IMR-90 (cell line): ENCODE results near the gene G6PC2. TPM values are rescaled to one million over a fixed set of nuclear protein-coding genes. Genes with fewer than 3 reads are reported as not detected.

Experiments
- ATAC-seq: fragments of 200-7000 bp; cut with Tn5 transposase; 2 replicates; pipeline ENCODE4 v1.9.1; 2020; ENCODE audit warnings: low read depth, mild to moderate bottlenecking, moderate library complexity
- BruUV-seq: library from RNA; stranded (reverse); fragments of 400-500 nt; replicated peaks from 2 replicates; lab custom pipeline; 2021; lab: Mats Ljungman, UMichigan
- CTCF ChIA-PET: fragments of 300-600 bp; formaldehyde crosslinking; extraction: SDS; loops from one replicate; lab custom pipeline; 2021; ENCODE audit warnings: antibody characterized with exemption; lab: Yijun Ruan, JAX
- POLR2A ChIA-PET: fragments of 300-600 bp; sonication (Branson Sonifier 250); formaldehyde crosslinking; loops from one replicate; lab custom pipeline; 2022; ENCODE audit warnings: antibody characterized with exemption; ENCODE audit not compliant: unreplicated experiment; lab: Charles Lee
- DNase-seq: peaks from one replicate; pipeline ENCODE4 v3.0.0; 2013
- H2AFZ ChIP-seq: replicated peaks from 2 replicates; pipeline ENCODE3; 2013; ENCODE audit warnings: low read length, mild to moderate bottlenecking; ENCODE audit not compliant: poor library complexity
- H2AK5ac ChIP-seq: 2 replicates; pipeline ENCODE4 v1.6.1; 2013; ENCODE audit warnings: low read depth, low read length, inconsistent platforms
- H2AK9ac ChIP-seq: replicated peaks from 2 replicates; pipeline ENCODE3; 2013; ENCODE audit warnings: mild to moderate bottlenecking, low read depth, low read length, moderate library complexity; ENCODE audit not compliant: poor library complexity
- H2BK120ac ChIP-seq: 2 replicates; pipeline ENCODE4 v1.6.1; 2013; ENCODE audit warnings: low read depth, low read length, inconsistent platforms
- H2BK15ac ChIP-seq: 3 replicates; pipeline ENCODE4 v1.6.1; 2013; ENCODE audit warnings: low read depth, low read length, inconsistent platforms
- H2BK20ac ChIP-seq: 2 replicates; pipeline ENCODE4 v1.6.1; 2013; ENCODE audit warnings: low read depth, mild to moderate bottlenecking, inconsistent platforms, low read length, moderate library complexity
- H2BK5ac ChIP-seq: 2 replicates; pipeline ENCODE4 v1.6.1; 2013; ENCODE audit warnings: mild to moderate bottlenecking, low read depth, low read length, inconsistent platforms; ENCODE audit not compliant: poor library complexity, severe bottlenecking
- H3K14ac ChIP-seq: replicated peaks from 2 replicates; pipeline ENCODE4 v1.6.1; 2013; ENCODE audit warnings: low read depth, low read length, inconsistent platforms
- H3K18ac ChIP-seq: 2 replicates; pipeline ENCODE4 v1.6.1; 2013; ENCODE audit warnings: low read depth, low read length, control low read depth
- H3K23ac ChIP-seq: 2 replicates; pipeline ENCODE4 v1.6.1; 2013; ENCODE audit warnings: low read depth, low read length, inconsistent platforms
- H3K27ac ChIP-seq: 2 replicates; pipeline ENCODE4 v1.5.1; 2013; ENCODE audit warnings: mild to moderate bottlenecking, control low read depth, low read length; ENCODE audit not compliant: insufficient read depth
- H3K27me3 ChIP-seq: 2 replicates; pipeline ENCODE4 v1.6.1; 2013; ENCODE audit warnings: low read length; ENCODE audit not compliant: control insufficient read depth, insufficient read depth
- H3K36me3 ChIP-seq: 2 replicates; pipeline ENCODE4 v1.6.1; 2013; ENCODE audit warnings: low read length, mixed read lengths; ENCODE audit not compliant: control insufficient read depth, insufficient read depth
- H3K4ac ChIP-seq: 2 replicates; pipeline ENCODE4 v1.6.1; 2013; ENCODE audit warnings: low read depth, low read length, inconsistent platforms
- H3K4me1 ChIP-seq: 2 replicates; pipeline ENCODE4 v1.6.1; 2013; ENCODE audit warnings: low read length, mixed read lengths; ENCODE audit not compliant: control insufficient read depth, insufficient read depth
- H3K4me2 ChIP-seq: 2 replicates; pipeline ENCODE4 v1.6.1; 2013; ENCODE audit warnings: low read depth, mild to moderate bottlenecking, control low read depth, low read length, moderate library complexity
- H3K4me3 ChIP-seq: 2 replicates; pipeline ENCODE4 v1.5.1; 2013; ENCODE audit warnings: low read depth, mild to moderate bottlenecking, control low read depth, low read length, moderate library complexity; ENCODE audit not compliant: insufficient read depth
- H3K56ac ChIP-seq: 2 replicates; pipeline ENCODE4 v1.6.1; 2013; ENCODE audit warnings: low read length, inconsistent platforms; ENCODE audit not compliant: insufficient read depth; ENCODE audit errors: extremely low read depth
- H3K79me1 ChIP-seq, 2 experiments: 2 replicates each; pipeline ENCODE4 v1.6.1; 2013; ENCODE audit warnings: low read length in 2 of 2, inconsistent platforms in 1 of 2, low read depth in 1 of 2
- H3K9ac ChIP-seq: 2 replicates; pipeline ENCODE4 v1.6.1; 2013; ENCODE audit warnings: low read depth, low read length, control low read depth
- H3K9me1 ChIP-seq: 2 replicates; pipeline ENCODE4 v1.6.1; 2013; ENCODE audit warnings: low read length, inconsistent platforms; ENCODE audit not compliant: insufficient read depth
- H3K9me3 ChIP-seq: 2 replicates; pipeline ENCODE4 v1.6.1; 2013; ENCODE audit warnings: low read length; ENCODE audit not compliant: control insufficient read depth, insufficient read depth
- H4K20me1 ChIP-seq: 2 replicates; pipeline ENCODE4 v1.6.1; 2013; ENCODE audit warnings: low read length, inconsistent platforms; ENCODE audit not compliant: insufficient read depth
- H4K5ac ChIP-seq: 2 replicates; pipeline ENCODE4 v1.6.1; 2013; ENCODE audit warnings: mild to moderate bottlenecking, low read depth, low read length, control low read depth
- H4K8ac ChIP-seq, 2 experiments: 2 replicates each; pipeline ENCODE4 v1.6.1; 2013; ENCODE audit warnings: low read depth in 2 of 2, low read length in 2 of 2, control low read depth in 1 of 2, inconsistent platforms in 1 of 2
- H4K91ac ChIP-seq: 2 replicates; pipeline ENCODE4 v1.6.1; 2013; ENCODE audit warnings: low read depth, low read length, inconsistent platforms; ENCODE audit not compliant: insufficient read depth
- BHLHE40 ChIP-seq: fragments of 150-350 bp; IDR thresholded peaks from 2 replicates; pipeline ENCODE4 v1.6.1; 2016; ENCODE audit warnings: mild to moderate bottlenecking, low read depth, low read length
- CTCF ChIP-seq: conservative IDR thresholded peaks from 2 replicates; pipeline ENCODE4 v1.5.1; 2012; ENCODE audit warnings: mild to moderate bottlenecking, low read depth, low read length, improper control_type of control experiment
- RFX5 ChIP-seq: IDR thresholded peaks from 2 replicates; pipeline ENCODE4 v1.8.0; 2012; ENCODE audit warnings: low read depth, mild to moderate bottlenecking, low read length, moderate library complexity
- WGBS, 2 experiments: methylation state at CpG; one replicate each; pipeline versions ENCODE4 v1.1.5 to v1.1.7; 2013; ENCODE audit warnings: missing lambda C conversion rate in 2 of 2; ENCODE audit not compliant: insufficient read length in 1 of 2; ENCODE audit errors: extremely low coverage in 2 of 2; 5-methylcytosine and 5-hydroxymethylcytosine counted together
- dilution Hi-C: fragments of 300-500 bp; cut with HindIII; formaldehyde crosslinking; loops from one replicate; pipeline ENCODE4 v1.14.3; 2018; ENCODE audit warnings: low sequenced_read_pairs; ENCODE audit not compliant: unreplicated experiment
- in situ Hi-C: fragments of 300-500 bp; cut with MboI; formaldehyde crosslinking; loops from 3 replicates; pipeline ENCODE4 v1.14.3; 2019; ENCODE audit warnings: low sequenced_read_pairs, inconsistent platforms, mixed read lengths
- intact Hi-C: fragments of 100-400 bp; cut with micrococcal nuclease; formaldehyde crosslinking; loops from 2 replicates; pipeline ENCODE4 v1.10.0; 2022
- polyA plus RNA-seq, 3 experiments: library from polyadenylated mRNA; depleted of rRNA; stranded (reverse); fragments of >200 nt; gene quantifications; 2 replicates each; pipeline ENCODE4 v1.2.3, GENCODE V29; 2012; ENCODE audit warnings: low replicate concordance in 1 of 3
- total RNA-seq: library from RNA; depleted of rRNA; stranded (reverse); fragments of >200 nt; gene quantifications from 2 replicates; pipeline ENCODE4 v1.2.3, GENCODE V29; 2012

The G6PC2 gene
- total and polyA plus RNA-seq, 2 of the 4 experiments (the other 2 are of a cell fraction), result not detected

- WGBS, 2 experiments, result no CpG with 5 or more reads among the region's 4 CpGs
- Histone ChIP-seq H3K18ac (no peak overlapping the region), H2AK9ac (no peak overlapping the region), H2BK15ac (no peak overlapping the region), H2BK120ac (no peak overlapping the region), H3K9me1 (no peaks in the 10 kb centered on the region), H4K91ac (no peak overlapping the region), H2BK5ac (no peak overlapping the region), H2AK5ac (no peak overlapping the region), H3K4me3 (no peak overlapping the region), H3K27ac (no peak overlapping the region), H3K9me3 (no peaks in the 10 kb centered on the region), H3K4me2 (no peak overlapping the region), H3K36me3 (no peaks in the 10 kb centered on the region), H3K23ac (no peak overlapping the region), H3K27me3 (peaks cover 16% of the 10 kb centered on the region), H3K14ac (no peak overlapping the region), H3K79me1 (no peaks in the 10 kb centered on the region), H4K5ac (no peak overlapping the region), H4K20me1 (no peaks in the 10 kb centered on the region), H2AFZ (no peak overlapping the region), H3K4ac (no peak overlapping the region), H3K56ac (no peak overlapping the region), H3K9ac (no peak overlapping the region), H2BK20ac (no peak overlapping the region), H3K4me1 (no peaks in the 10 kb centered on the region), H4K8ac (no peak overlapping the region)
- TF ChIP-seq RFX5 (no peak), CTCF (no peak), BHLHE40 (no peak)
- intact Hi-C loops (loop anchor here (10.0 kb wide), 1 partner anchor 779 kb away; no protein-coding TSS in a partner anchor), dilution Hi-C loops (no loop called here), in situ Hi-C loops (no loop called here)
- ChIA-PET POLR2A (no interaction called here), CTCF (interaction anchor here (0.6 kb wide), 1 partner anchor 641 kb away, joined by 3 read pairs; no protein-coding TSS in a partner anchor)
- no TSS peak for BruUV-seq
- DNase-seq (no peak), ATAC-seq (no peak)
Observed at GRCh38 chr2:168913495-168913894, 12.4 kb downstream of the G6PC2 start.
